Spleen (tissue), 7 donors: ENCODE measurements around the gene DDAH1.

Experiments used
- POLR2AphosphoS5 ChIP-seq, 3 donors: sonication (generic); formaldehyde crosslinking; IDR thresholded peaks; one replicate each; pipeline ENCODE4 v1.5.1; 2017; ENCODE audit warnings: antibody characterized with exemption in 3 of 3
- TF ChIP-seq, protein P1 (sequence below), 11 experiments: fragments of 200-600 bp in 7 of 11; fragments of 450-650 bp in 4 of 11; sonication (generic) in 4 of 11; IDR thresholded peaks in 8 of 11; conservative IDR thresholded peaks in 3 of 11; 1 replicate in 7 of 11; 2 replicates in 4 of 11; pipeline versions ENCODE4 v1.4.0 to v1.8.0; 2016 to 2021; ENCODE audit warnings: antibody characterized with exemption in 11 of 11, inconsistent platforms in 4 of 11, mild to moderate bottlenecking in 1 of 11
- donor health status: DM: no; HTN: no; CAD: no; lungs with moderate emphysema.
- donor health status: DM: no; HTN: no; CAD: no.
- donor health status: DM: no; HTN: no; CAD: no.

DNA sequence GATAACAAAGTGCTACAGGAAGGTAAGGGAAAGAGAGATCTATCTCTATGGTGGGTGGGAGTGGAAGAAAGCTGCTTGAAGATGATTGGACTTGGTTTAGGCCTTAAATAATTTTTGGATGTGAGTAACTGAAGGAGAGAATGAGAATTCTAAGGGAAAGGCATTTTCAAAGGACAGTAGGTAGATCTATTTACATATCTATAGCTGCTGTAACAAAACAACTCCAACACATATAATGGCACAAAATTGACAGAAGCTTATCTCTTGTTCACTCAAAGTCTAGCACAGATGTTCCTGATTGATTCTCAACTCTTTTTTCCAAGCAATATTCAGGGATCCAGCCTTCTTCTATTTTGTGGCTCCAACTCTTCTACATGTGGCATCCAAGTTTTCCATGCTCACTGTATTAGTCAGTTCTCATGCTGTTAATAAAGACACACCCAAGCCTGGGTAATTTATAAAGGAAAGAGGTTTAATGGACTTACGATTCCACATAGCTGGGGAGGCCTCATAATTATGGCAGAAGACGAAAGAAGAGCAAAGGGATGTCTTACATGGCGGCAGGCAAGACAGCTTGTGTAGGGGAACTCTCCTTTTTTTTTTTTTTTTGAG lies 3.1 kb upstream of the DDAH1 start:
- TF ChIP-seq, protein P1, sequence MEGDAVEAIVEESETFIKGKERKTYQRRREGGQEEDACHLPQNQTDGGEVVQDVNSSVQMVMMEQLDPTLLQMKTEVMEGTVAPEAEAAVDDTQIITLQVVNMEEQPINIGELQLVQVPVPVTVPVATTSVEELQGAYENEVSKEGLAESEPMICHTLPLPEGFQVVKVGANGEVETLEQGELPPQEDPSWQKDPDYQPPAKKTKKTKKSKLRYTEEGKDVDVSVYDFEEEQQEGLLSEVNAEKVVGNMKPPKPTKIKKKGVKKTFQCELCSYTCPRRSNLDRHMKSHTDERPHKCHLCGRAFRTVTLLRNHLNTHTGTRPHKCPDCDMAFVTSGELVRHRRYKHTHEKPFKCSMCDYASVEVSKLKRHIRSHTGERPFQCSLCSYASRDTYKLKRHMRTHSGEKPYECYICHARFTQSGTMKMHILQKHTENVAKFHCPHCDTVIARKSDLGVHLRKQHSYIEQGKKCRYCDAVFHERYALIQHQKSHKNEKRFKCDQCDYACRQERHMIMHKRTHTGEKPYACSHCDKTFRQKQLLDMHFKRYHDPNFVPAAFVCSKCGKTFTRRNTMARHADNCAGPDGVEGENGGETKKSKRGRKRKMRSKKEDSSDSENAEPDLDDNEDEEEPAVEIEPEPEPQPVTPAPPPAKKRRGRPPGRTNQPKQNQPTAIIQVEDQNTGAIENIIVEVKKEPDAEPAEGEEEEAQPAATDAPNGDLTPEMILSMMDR (IDR thresholded peaks at IDR 0.05 in 8 of 11, conservative IDR thresholded peaks at IDR 0.05 in 3 of 11): no peak
- TF ChIP-seq POLR2AphosphoS5 (IDR thresholded peaks at IDR 0.05): no peak
